ENCODE results near the gene OPCML. TPM values are rescaled to one million over a fixed set of nuclear protein-coding genes. Genes with fewer than 3 reads are reported as not detected.

The OPCML gene
- total RNA-seq, 1 experiment from 2014 or later, result not detected

GRCh38 chr11:132944569-132944944 lies 587.7 kb downstream of the OPCML start:
- no peak for DNase-seq (ENCODE audit: low read depth)

GRCh38 chr11:132943706-132944568 lies 588.4 kb downstream of the OPCML start:
- DNase-seq (ENCODE audit: low read depth), result no peak

GRCh38 chr11:132943357-132943705 lies 589.0 kb downstream of the OPCML start:
- DNase-seq (ENCODE audit: low read depth), result no peak

- no peak for DNase-seq (ENCODE audit: low read depth)
These were observed 589.5 kb downstream of the OPCML start for GRCh38 chr11:132942611-132943356.

GRCh38 chr11:132941761-132942160 lies 590.5 kb downstream of the OPCML start:
- DNase-seq (ENCODE audit: low read depth), result no peak

- DNase-seq (ENCODE audit: low read depth), result peak; percentile 16
These were observed 591.2 kb downstream of the OPCML start for GRCh38 chr11:132941024-132941646.

GRCh38 chr11:132937016-132937415 lies 595.3 kb downstream of the OPCML start:
- DNase-seq (ENCODE audit: low read depth), result no peak

- DNase-seq (ENCODE audit: low read depth), result no peak
These were observed 596.9 kb downstream of the OPCML start for GRCh38 chr11:132935383-132935782.

GRCh38 chr11:132933703-132934102 lies 598.6 kb downstream of the OPCML start:
- DNase-seq (ENCODE audit: low read depth), result no peak

- no peak for DNase-seq (ENCODE audit: low read depth)
These were observed 606.4 kb downstream of the OPCML start for GRCh38 chr11:132925825-132926469.

GRCh38 chr11:132921597-132921996 lies 610.7 kb downstream of the OPCML start:
- DNase-seq (ENCODE audit: low read depth), result no peak

GRCh38 chr11:132920451-132921096 lies 611.7 kb downstream of the OPCML start:
- no peak for DNase-seq (ENCODE audit: low read depth)

- no peak for DNase-seq (ENCODE audit: low read depth)
These were observed 617.7 kb downstream of the OPCML start for GRCh38 chr11:132914600-132914999.

GRCh38 chr11:132913886-132914285 lies 618.4 kb downstream of the OPCML start:
- no peak for DNase-seq (ENCODE audit: low read depth)

GRCh38 chr11:132913295-132913694 lies 619.0 kb downstream of the OPCML start:
- DNase-seq (ENCODE audit: low read depth), result no peak

GRCh38 chr11:132911186-132911585 lies 621.1 kb downstream of the OPCML start:
- DNase-seq (ENCODE audit: low read depth), result peak; percentile 51

GRCh38 chr11:132910011-132910760 lies 622.1 kb downstream of the OPCML start:
- no peak for DNase-seq (ENCODE audit: low read depth)

GRCh38 chr11:132909021-132909606 lies 623.2 kb downstream of the OPCML start:
- DNase-seq (ENCODE audit: low read depth), result no peak

GRCh38 chr11:132908414-132908810 lies 623.9 kb downstream of the OPCML start:
- DNase-seq (ENCODE audit: low read depth), result no peak

Measured in LHCN-M2 (cell line).